Activated CD8-positive, alpha-beta memory T cell treated with anti-CD3 and anti-CD28 coated beads for 1 hour (primary cell): ENCODE measurements around the gene GBP7.

Source experiments
- DNase-seq, 2 donors: peaks; one replicate each; pipeline ENCODE4 v3.0.0-alpha.2; 2020; ENCODE audit warnings: low read depth in 1 of 2; ENCODE audit errors: extremely low read depth in 1 of 2

GBP7 gene

DNA sequence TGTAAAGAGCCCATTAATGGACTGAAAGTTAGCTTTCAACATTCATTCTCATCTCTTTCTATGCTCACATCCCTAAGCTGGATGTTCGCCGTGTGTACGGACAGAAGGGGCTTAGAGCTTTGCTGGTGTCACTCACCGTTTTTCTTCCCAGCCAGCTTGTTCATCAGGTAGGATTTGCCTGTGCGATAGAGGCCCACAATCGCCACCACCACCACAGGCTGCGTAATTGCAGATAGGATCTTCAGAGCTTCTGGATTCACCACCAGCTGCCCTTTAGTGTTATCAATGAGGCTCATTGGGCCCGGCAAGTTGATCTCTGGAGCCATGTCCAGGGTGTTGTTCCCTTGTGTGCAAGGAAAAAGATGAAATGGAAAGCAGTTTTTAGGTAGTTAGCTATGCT lies 54.2 kb downstream of the GBP7 start:
- DNase-seq: no peak

GRCh38 chr1:89114662-89115061 lies 61.1 kb downstream of the GBP7 start:
- no peak for DNase-seq

DNA sequence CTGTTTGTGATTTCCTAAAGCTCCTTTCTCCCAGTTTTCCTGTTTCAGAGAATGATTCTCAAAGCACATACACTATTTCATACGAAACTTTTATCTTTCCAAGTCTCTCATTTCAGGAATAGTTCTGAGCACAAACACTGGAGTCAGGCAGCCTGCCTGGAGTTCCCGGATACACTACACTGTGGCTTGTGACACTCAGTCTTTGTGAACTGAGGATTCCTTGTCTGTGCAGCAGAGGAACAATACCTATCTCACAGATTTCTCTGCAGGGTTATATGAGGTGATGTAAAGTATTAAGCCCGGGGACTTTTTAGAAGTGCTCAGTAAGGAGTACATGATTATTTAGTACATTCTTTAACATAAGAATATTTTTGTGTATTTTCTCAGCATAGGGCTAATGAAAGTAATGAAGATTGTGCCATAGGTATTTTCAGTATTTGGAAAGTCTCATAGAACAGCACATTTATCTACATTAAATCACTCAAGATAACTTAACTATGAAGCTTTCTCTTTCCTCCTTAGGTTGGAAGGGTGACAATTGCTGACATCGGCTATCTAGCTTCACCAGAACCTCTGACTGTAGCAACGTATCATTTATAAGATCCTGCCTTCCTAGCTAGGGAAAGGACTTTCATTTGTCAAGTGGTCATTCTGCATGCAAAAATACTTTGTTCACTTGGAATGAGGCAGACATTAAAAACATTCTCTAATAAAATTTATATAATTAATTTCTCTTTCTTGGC lies 62.8 kb downstream of the GBP7 start:
- DNase-seq: no peak

GRCh38 chr1:89104687-89105086 lies 71.1 kb downstream of the GBP7 start:
- no peak for DNase-seq

DNA sequence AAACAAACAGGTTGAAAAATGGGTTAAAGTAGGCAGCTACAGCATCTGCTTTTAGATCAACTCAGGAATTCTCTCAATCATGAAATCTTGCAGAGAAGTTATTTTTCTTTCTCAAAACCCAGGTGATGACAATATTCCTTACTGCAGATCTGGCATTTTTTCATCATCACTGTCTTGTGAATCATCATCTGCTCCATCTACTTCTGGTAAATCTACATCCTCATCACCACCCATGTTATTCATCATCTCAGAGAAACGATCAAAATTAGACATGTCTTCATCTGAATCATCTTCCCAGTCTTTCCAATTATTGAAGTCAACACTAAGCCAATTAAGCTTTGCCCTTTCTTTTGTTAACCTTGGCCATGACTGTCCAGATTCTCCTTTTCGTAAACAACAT lies 71.7 kb downstream of the GBP7 start:
- DNase-seq: no peak

DNA sequence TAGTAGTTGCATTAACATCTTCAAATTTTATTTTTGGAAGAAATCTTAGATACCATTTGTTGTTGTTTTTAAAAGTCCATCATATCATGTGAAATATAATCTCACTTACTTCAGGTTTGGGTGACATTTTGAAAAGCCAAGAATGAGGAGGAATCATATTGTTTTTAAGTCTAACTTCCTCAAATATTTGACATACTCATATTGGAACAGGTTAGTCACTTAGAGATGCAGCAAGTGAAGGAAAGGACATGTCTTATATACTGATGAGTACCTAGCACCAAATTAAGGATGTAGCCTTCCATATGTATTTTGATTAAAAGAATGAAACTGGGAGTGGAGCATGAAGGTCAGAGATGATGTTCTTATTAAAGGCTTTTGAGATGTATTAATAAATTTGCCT lies 73.8 kb downstream of the GBP7 start:
- DNase-seq: no peak

- DNase-seq: no peak
Observed at GRCh38 chr1:89100412-89100811, 75.4 kb downstream of the GBP7 start.

DNA sequence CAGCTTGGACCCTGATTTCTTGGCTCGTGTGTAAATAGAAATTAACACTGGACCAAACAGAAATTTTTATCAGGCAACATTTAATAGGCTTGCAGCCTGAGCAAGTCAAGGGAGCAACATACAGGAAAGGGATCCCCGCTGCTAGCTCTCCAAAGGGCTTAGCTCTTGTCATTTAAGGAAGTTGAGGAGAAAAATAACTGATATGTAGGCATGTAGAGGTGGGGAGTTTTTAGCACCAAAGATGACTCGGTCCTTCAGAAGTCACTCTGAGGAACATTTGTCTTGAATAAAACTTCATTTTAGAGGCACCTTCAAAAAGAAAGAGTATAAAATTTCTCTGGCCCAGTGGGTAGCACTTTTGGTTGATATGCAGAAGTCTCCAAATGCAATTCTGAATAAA lies 76.9 kb downstream of the GBP7 start:
- no peak for DNase-seq

GRCh38 chr1:89095737-89096136 lies 80.1 kb downstream of the GBP7 start:
- no peak for DNase-seq

DNA sequence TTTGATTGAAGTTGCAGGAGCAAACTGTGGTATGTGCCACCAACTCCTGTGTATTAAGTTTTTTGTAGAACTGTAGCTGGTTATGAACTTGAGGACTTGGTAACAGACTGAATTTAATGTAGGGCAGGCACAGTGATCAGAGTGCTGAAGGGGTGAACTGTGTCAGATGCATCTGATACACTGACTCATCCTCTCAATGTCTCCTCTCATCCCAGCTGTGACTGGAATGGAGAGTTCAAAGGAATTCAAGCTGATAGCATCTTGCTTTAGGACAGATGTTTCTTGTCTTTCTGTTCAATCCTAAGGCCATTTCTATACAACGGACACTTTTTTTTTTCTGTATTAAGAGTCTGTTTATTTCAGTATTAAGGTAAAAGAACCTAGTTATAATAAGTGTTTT lies 85.8 kb downstream of the GBP7 start:
- DNase-seq: no peak

DNA sequence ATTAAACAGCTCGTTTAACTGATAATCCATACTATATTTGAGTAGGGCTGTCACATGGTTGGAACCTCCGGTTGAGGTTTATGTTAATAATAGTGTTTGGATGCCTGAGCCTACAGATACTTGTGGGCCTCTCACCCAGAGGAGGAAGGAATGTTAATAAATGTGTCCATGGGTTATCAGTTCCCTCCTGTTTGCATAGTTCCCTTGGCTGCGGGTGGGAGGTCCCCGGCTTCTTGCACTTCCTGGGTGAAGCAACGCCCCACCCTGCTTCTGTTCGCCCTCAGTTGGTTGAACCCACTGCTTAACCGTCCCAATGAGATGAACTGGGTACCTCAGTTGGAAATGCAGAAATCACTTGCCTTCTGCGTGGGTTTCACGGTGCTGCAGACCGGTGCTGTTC lies 87.2 kb downstream of the GBP7 start:
- no peak for DNase-seq

DNA sequence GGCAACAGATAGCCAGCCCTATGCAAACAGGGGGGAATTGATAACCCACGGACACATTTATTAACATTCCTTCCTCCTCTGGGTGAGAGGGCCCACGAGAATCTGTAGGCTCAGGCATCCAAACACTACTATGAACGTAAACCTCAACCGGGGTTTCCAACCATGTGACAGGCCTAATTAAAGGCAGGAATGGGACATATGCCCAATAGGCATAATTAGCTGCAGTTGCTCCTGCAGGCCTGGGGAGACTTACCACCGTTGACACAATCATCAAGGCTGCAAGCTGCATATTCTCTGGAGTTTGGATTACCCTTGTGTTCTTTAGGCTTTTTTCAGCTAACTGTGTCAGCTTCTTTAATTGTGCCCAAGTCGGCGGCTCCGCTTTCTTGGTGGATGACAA lies 88.6 kb downstream of the GBP7 start:
- no peak for DNase-seq

- no peak for DNase-seq
Observed at GRCh38 chr1:89085781-89086180, 90.0 kb downstream of the GBP7 start.
